ENCODE measurements around the gene AKAP12.

- TF ChIP-seq CTCF (IDR thresholded peaks at IDR 0.05) (no peak), MAX (IDR thresholded peaks at IDR 0.05) (no peak), POLR2A (IDR thresholded peaks at IDR 0.05; ENCODE audit: low read length) (no peak), MAZ (IDR thresholded peaks at IDR 0.05; ENCODE audit: borderline replicate concordance, low read depth, low read length) (no peak), CHD2 (IDR thresholded peaks at IDR 0.05; ENCODE audit: low read length, partially characterized antibody) (no peak), SMC3 (IDR thresholded peaks at IDR 0.05) (no peak), PHF8 (IDR thresholded peaks at IDR 0.05; ENCODE audit: borderline replicate concordance, low read depth) (no peak), EHMT2 (IDR thresholded peaks at IDR 0.05; ENCODE audit: low read depth) (no peak)
Measured at GRCh38 chr6:151306269-151306783, 66.6 kb downstream of the AKAP12 start.
